Transverse colon (tissue), 4 donors: ENCODE data around the gene MAZ.

ENCODE experiments used
- POLR2AphosphoS5 ChIP-seq, 3 donors: sonication (generic); formaldehyde crosslinking; IDR thresholded peaks; one replicate each; pipeline ENCODE4 v1.6.1; 2016; ENCODE audit warnings: antibody characterized with exemption in 3 of 3
- TF ChIP-seq, protein P1 (sequence below), 5 experiments: fragments of 200-600 bp in 3 of 5; fragments of 450-650 bp in 2 of 5; sonication (generic) in 3 of 5; IDR thresholded peaks; 1 replicate in 2 of 5; 2 replicates in 3 of 5; pipeline ENCODE4 v1.5.1; 2016 to 2017; ENCODE audit warnings: antibody characterized with exemption in 5 of 5, inconsistent platforms in 3 of 5, mild to moderate bottlenecking in 2 of 5, moderate library complexity in 1 of 5

DNA sequence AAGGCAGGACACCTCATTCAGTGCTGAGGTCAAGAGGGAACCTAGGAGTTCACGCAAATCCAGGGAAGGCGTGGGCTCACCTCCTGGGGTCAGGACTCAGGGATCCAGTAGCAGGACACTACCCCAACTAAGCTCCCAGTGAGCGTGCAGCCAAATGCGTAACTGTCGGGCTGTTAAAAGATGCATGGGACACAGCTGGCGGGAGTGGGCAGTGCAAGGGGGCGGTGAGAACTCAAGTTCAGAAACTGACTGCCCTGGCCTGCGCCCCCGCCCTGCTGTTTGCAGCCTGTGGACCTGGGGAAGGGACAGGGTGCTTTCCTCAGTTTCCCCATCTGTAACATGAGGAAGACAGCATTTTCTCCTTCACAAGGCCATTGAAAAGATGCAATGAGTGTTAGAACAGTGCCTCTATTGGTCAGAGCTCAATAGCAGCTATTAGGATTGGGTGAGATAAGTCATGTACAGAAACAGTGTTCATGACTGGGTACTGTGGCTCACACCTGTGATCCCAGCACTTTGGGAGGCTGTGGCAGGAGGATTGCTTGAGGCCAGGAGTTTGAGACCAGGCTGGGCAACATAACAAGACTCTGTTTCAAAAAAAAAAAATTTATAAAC lies 36.5 kb downstream of the MAZ start:
- TF ChIP-seq POLR2AphosphoS5 (IDR thresholded peaks at IDR 0.05) = no peak
- TF ChIP-seq, protein P1, sequence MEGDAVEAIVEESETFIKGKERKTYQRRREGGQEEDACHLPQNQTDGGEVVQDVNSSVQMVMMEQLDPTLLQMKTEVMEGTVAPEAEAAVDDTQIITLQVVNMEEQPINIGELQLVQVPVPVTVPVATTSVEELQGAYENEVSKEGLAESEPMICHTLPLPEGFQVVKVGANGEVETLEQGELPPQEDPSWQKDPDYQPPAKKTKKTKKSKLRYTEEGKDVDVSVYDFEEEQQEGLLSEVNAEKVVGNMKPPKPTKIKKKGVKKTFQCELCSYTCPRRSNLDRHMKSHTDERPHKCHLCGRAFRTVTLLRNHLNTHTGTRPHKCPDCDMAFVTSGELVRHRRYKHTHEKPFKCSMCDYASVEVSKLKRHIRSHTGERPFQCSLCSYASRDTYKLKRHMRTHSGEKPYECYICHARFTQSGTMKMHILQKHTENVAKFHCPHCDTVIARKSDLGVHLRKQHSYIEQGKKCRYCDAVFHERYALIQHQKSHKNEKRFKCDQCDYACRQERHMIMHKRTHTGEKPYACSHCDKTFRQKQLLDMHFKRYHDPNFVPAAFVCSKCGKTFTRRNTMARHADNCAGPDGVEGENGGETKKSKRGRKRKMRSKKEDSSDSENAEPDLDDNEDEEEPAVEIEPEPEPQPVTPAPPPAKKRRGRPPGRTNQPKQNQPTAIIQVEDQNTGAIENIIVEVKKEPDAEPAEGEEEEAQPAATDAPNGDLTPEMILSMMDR (IDR thresholded peaks at IDR 0.05) = no peak
